ENCODE data around the gene PHF23.

Gene PHF23

DNA sequence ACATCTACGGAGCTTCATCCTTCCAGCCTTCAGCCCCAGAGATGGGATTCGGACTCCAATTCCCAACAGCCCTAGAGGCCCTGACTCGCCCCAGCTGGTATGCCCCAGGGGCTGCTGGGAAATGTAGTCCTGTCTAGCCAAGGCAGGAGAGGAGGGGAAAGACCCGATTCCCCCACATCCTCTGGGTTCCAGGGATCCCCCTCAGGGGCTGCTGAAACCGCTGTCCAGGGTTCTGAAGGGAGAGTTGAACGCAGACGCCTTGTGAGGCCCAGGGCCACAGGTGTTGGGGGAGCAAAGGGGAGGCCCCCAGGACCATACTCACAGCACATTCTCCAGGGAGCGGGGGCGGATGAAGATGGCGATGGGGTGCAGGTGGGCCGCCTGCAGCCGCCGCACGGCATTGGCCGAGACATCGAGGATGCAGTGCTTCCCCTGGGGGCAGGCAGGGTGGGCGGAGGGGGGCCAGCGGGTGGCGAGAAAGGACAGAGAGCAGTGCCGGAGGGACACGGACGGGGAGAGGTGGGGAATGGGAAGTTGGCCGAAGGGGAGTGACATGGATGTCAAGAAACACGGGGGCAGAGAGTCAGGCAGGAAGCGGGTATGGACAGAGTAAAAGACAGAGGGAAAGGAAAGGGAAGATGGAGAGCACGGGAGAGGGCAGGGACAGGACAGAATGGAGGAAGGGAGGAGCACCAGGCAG is 47.5 kb downstream of the PHF23 start:
- FAIRE-seq (no peak), DNase-seq (ENCODE audit: insufficient read length, low spot score) (peak; percentile 95)
- TF ChIP-seq, protein P1, sequence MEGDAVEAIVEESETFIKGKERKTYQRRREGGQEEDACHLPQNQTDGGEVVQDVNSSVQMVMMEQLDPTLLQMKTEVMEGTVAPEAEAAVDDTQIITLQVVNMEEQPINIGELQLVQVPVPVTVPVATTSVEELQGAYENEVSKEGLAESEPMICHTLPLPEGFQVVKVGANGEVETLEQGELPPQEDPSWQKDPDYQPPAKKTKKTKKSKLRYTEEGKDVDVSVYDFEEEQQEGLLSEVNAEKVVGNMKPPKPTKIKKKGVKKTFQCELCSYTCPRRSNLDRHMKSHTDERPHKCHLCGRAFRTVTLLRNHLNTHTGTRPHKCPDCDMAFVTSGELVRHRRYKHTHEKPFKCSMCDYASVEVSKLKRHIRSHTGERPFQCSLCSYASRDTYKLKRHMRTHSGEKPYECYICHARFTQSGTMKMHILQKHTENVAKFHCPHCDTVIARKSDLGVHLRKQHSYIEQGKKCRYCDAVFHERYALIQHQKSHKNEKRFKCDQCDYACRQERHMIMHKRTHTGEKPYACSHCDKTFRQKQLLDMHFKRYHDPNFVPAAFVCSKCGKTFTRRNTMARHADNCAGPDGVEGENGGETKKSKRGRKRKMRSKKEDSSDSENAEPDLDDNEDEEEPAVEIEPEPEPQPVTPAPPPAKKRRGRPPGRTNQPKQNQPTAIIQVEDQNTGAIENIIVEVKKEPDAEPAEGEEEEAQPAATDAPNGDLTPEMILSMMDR (IDR thresholded peaks at IDR 0.05; ENCODE audit: insufficient read depth, missing control alignments) = no peak

DNA sequence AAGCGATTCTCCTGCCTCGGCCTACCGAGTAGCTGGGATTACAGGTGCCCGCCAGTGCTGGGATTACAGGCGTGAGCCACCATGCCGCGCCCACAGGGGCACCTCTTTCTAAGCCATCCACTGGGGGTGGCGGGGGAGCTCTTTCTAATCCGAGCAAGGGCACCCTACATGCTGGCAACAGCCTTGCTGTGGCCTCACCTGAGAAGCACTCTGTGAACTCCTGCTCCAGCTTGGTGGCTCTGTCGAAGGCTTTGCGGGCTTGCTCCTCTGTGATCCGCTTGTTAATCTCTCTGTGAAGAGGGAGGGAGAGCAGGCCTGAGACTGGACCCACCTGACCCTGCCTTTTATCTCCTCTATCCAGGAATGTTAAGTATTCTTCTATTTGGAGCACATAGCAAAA is 48.2 kb downstream of the PHF23 start:
- DNase-seq (ENCODE audit: insufficient read length, low spot score) (peak; percentile 63), FAIRE-seq (no peak)
- TF ChIP-seq, protein P1 (IDR thresholded peaks at IDR 0.05; ENCODE audit: insufficient read depth, missing control alignments) = no peak

DNA sequence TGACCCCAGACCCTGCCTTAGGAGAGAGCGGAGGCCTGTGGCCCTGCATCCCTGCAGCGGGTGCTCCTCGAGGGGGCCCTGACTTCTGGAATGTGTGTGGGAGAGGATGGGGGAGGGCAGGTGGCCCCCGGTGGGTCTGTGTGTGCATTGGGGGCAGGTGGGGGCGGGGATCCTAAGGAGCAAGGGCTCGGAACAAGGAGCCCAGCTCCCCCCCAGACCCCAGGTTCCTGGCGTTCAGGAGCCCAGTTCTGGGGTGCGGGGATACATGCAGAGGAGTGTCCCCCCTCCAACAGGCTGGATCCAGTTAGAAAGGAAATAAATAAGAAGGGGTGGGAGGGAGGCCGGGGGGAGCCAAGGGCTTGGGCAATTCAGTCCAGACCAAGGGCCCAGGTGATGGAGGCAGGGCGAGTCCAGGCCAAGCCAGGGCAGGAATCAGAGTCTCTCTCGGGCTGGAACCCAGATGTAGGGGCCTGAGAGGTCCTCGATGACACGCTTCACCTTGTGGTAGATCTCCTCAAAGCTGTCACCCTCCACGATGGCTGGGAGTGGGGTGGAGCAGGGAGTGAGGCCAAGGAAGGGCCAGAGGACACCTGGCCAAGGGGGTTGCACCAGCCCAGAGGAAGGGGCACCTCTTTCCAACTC is 48.9 kb downstream of the PHF23 start:
- TF ChIP-seq, protein P1 (IDR thresholded peaks at IDR 0.05; ENCODE audit: insufficient read depth, missing control alignments) = no peak
- no peak for FAIRE-seq

DNA sequence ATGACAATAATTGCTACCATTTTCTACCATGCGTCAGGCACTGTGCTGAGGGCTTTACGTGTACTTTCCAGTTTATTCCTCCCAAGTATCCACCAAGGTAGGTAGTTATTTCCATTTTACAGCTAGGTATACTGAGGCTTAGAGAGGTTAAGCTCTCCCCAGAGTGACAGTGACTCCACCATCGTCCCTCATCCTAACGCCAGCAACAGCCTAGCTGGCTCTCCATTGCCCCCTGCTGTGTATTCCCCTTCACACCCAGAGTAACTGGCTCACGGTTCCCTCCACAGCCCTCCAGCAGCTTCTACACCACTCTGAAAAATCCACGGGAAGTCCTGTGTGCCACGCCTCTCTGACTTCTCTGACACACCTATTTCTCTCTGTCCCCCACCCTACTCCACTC is 53.0 kb downstream of the PHF23 start:
- TF ChIP-seq, protein P1 (IDR thresholded peaks at IDR 0.05; ENCODE audit: insufficient read depth, missing control alignments) = no peak
- DNase-seq (ENCODE audit: insufficient read length, low spot score) (no peak), FAIRE-seq (no peak)

More for the DNA sequence above, 48.9 kb downstream of the PHF23 start:
- DNase-seq (ENCODE audit: insufficient read length, low spot score) = no peak
